ENCODE measurements around the gene SLC25A19.

- TF ChIP-seq CTCF (IDR thresholded peaks at IDR 0.05; ENCODE audit: insufficient read depth, low read depth, low read length) (peak; percentile 19), EZH2 (IDR thresholded peaks at IDR 0.05; ENCODE audit: insufficient read depth, low read length) (no peak)
These were observed 18.8 kb downstream of the SLC25A19 start for GRCh38 chr17:75270218-75270965.
